ENCODE measurements around the gene XYLT1.
"Not testable (repeated sequence)": the region's sequence is repeated elsewhere in the genome, so short reads cannot be mapped to it uniquely, and the experiment has no call there.

Gene XYLT1

DNA sequence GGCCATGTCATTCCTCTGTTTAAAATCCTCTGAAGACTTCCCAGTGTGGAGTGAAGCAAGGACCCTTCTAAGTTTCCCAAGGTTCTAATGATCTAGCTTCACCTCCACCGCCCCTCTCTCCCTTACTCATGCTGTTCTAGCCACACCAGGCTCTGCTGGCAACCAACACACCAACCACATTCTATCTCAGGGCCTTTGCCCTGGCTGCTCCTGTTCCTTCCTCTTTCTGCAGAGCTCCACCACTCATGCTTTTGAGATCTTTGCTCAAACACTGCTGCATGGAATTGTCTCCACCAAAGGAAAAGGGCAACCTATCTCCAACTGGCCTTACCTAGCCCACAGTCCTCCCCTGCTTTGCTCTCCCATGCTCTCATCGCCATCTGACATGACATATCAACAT, 128.7 kb downstream of the XYLT1 start:
- no peak for DNase-seq (ENCODE audit: low read depth)
- no peak overlapping the region for H3K4me3 ChIP-seq (ENCODE audit: low read depth, low read length)
- no peak for TF ChIP-seq CTCF (IDR thresholded peaks at IDR 0.05; ENCODE audit: insufficient read depth, low read depth, low read length, missing control alignments)

GRCh38 chr16:17340804-17341203, 130.0 kb downstream of the XYLT1 start:
- DNase-seq (ENCODE audit: low read depth), result peak; percentile 43
- no peak for TF ChIP-seq CTCF (IDR thresholded peaks at IDR 0.05; ENCODE audit: insufficient read depth, low read depth, low read length, missing control alignments)
- no peak overlapping the region for H3K4me3 ChIP-seq (ENCODE audit: low read depth, low read length)

DNA sequence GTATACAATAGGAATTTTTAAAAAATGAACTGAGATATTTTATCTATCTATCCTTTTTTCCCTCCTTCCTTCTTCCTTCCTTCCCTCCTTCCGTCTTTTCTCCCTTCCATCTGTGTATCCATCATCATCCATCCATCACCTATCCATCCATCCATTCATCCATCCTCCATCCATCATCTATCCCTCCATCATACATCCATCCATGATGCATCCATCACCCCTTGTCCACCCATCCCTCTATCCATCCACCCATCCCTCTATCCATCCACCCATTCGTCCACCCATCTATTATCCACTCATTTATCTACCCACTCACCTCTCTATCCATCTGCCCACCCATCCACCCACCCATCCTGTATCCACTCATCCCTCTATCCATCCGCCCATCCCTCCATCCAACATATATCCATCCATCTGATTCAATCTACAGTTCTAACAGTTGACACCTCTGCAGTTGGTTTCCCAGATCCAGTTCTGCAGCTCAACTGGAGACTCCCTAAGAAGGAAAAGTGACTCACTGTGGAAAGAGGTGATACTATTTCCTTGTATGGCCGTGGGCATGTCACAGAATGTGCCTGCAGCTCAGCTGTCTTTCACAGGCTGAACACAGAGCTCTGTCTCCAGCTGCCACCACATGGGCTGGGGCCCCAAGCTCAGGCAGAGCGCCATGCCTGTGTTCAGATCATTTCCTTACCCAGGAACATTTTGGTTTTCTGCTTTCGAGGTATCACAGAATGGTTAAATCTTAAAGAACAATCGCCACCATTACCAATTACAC, 130.8 kb downstream of the XYLT1 start:
- no peak for DNase-seq (ENCODE audit: low read depth)
- no peak for TF ChIP-seq CTCF (IDR thresholded peaks at IDR 0.05; ENCODE audit: insufficient read depth, low read depth, low read length, missing control alignments)
- no peak overlapping the region for H3K4me3 ChIP-seq (ENCODE audit: low read depth, low read length)

- no peak for TF ChIP-seq CTCF (IDR thresholded peaks at IDR 0.05; ENCODE audit: insufficient read depth, low read depth, low read length, missing control alignments)
- no peak overlapping the region for H3K4me3 ChIP-seq (ENCODE audit: low read depth, low read length)
- no peak for DNase-seq (ENCODE audit: low read depth)
Measured at GRCh38 chr16:17338244-17338643, 132.5 kb downstream of the XYLT1 start.

DNA sequence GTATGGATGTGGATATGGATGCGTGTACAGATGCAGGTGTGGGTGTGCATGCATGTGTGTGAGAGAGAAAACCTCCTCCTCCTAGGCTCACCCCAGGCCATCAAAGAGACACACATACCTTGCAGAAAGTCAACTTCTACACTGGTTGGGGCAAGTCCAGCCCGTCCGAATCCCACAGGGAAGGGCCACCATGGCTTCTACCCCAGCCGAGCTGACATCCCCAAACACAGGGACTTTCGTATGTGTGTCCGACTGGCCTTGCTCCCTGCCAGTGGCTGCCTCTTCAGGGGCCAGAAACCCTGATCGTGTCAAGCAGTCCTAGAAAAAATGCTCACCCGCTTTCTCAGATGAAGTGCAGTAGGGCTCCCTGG, 134.2 kb downstream of the XYLT1 start:
- no peak for DNase-seq (ENCODE audit: low read depth)
- TF ChIP-seq CTCF (IDR thresholded peaks at IDR 0.05; ENCODE audit: insufficient read depth, low read depth, low read length, missing control alignments), result no peak
- no peak overlapping the region for H3K4me3 ChIP-seq (ENCODE audit: low read depth, low read length)

- H3K4me3 ChIP-seq (ENCODE audit: low read depth, low read length), result no peak overlapping the region
- DNase-seq (ENCODE audit: low read depth), result no peak
- no peak for TF ChIP-seq CTCF (IDR thresholded peaks at IDR 0.05; ENCODE audit: insufficient read depth, low read depth, low read length, missing control alignments)
Measured at GRCh38 chr16:17335826-17336529, 134.8 kb downstream of the XYLT1 start.

DNA sequence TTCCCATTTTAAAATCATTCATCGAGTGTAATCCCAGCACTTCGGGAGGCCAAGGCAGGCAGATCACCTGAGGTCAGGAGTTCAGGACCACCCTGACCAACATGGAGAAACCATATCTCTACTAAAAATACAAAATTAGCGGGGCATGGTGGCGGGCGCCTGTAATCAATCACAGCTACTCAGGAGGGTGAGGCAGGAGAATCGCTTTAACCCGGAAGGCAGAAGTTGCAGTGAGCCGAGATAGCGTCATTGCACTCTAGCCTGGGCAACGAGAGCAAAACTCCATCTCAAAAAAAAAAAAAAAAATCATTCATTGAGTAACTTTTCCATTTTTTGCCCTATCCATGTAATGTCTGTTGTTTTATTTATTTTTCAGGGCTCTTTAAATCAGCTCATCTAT, 135.4 kb downstream of the XYLT1 start:
- H3K4me3 ChIP-seq (ENCODE audit: low read depth, low read length), result not testable (repeated sequence)

More for the DNA sequence above, 135.4 kb downstream of the XYLT1 start:
- DNase-seq (ENCODE audit: low read depth), result not testable (repeated sequence)

All from GM12865 (cell line).